Colonic mucosa (tissue), 4 donors: ENCODE data around the gene XPNPEP1. TPM values are rescaled to one million over a fixed set of nuclear protein-coding genes. Genes with fewer than 3 reads are reported as not detected.

Source experiments
- DNase-seq: peaks from one replicate; pipeline ENCODE4 v3.0.0-alpha.2; 2020
- H3K27ac ChIP-seq: fragments of 200-600 bp; one replicate; pipeline ENCODE4 v1.8.0; 2021
- H3K27me3 ChIP-seq: fragments of 200-600 bp; one replicate; pipeline ENCODE4 v1.8.0; 2021
- H3K36me3 ChIP-seq: fragments of 200-600 bp; one replicate; pipeline ENCODE4 v1.8.0; 2021
- H3K4me1 ChIP-seq: fragments of 200-600 bp; one replicate; pipeline ENCODE4 v1.8.0; 2021; ENCODE audit warnings: mild to moderate bottlenecking
- H3K4me3 ChIP-seq: fragments of 200-600 bp; one replicate; pipeline ENCODE4 v1.8.0; 2021
- H3K9ac ChIP-seq, 2 donors: one replicate each; pipeline ENCODE4 v1.7.0; 2013; ENCODE audit warnings: control low read depth in 2 of 2, low read depth in 2 of 2, low read length in 2 of 2
- H3K9me3 ChIP-seq: fragments of 200-600 bp; one replicate; pipeline ENCODE4 v1.8.0; 2021
- CTCF ChIP-seq: fragments of 200-600 bp; IDR thresholded peaks from one replicate; pipeline ENCODE4 v1.8.0; 2022; ENCODE audit warnings: antibody characterized with exemption, mild to moderate bottlenecking
- intact Hi-C: fragments of 100-400 bp; cut with DNase I; formaldehyde crosslinking; loops from one replicate; pipeline ENCODE4 v1.14.1; 2022
- total RNA-seq, 2 donors: library from RNA; stranded (reverse); fragmentation: NEBNext Ultra II Directional in 1 of 2; extraction: Animal tissue kit (Norgen Biotek cat#: 25700) in 1 of 2; gene quantifications; one replicate each; pipeline ENCODE4 v1.2.1, GENCODE V29; 2021
- donor health status: healthy.
- donor health status: DM: no; HTN: no; CAD: no.
- donor health status: DM: no; HTN: no; CAD: no.

The XPNPEP1 gene
- total RNA-seq, 2 donors from 2014 or later: 122 to 127 TPM

GRCh38 chr10:109904397-109904796, 18.9 kb downstream of the XPNPEP1 start:
- Histone ChIP-seq H3K4me1 (no peaks in the 10 kb centered on the region), H3K36me3 (peaks cover 5% of the 10 kb centered on the region), H3K9ac (no peak overlapping the region), H3K4me3 (no peak overlapping the region), H3K9me3 (no peaks in the 10 kb centered on the region), H3K27ac (no peak overlapping the region), H3K27me3 (no peaks in the 10 kb centered on the region)
- DNase-seq: no peak
- intact Hi-C loops: no loop called here
- no peak for TF ChIP-seq CTCF

GRCh38 chr10:109902992-109903947, 20.0 kb downstream of the XPNPEP1 start:
- TF ChIP-seq CTCF: no peak
- Histone ChIP-seq H3K27me3 (no peaks in the 10 kb centered on the region), H3K4me1 (no peaks in the 10 kb centered on the region), H3K9me3 (no peaks in the 10 kb centered on the region), H3K4me3 (no peak overlapping the region), H3K27ac (peak overlapping the region; percentile 21), H3K36me3 (peaks cover 5% of the 10 kb centered on the region), H3K9ac (no peak overlapping the region)
- DNase-seq: no peak
- intact Hi-C loops: no loop called here

- Histone ChIP-seq H3K27me3 (no peaks in the 10 kb centered on the region), H3K27ac (peak overlapping the region; percentile 38), H3K36me3 (no peaks in the 10 kb centered on the region), H3K9ac (no peak overlapping the region), H3K4me3 (no peak overlapping the region), H3K9me3 (no peaks in the 10 kb centered on the region), H3K4me1 (peaks cover 9% of the 10 kb centered on the region)
- no peak for DNase-seq
- no peak for TF ChIP-seq CTCF
- intact Hi-C loops: no loop called here
Measured at GRCh38 chr10:109899356-109900331, 23.7 kb downstream of the XPNPEP1 start.

GRCh38 chr10:109898666-109899355, 24.5 kb downstream of the XPNPEP1 start:
- peaks cover 9% of the 10 kb centered on the region for H3K4me1 ChIP-seq
- peak overlapping the region; percentile 24 for H3K27ac ChIP-seq
- H3K27me3 ChIP-seq: no peaks in the 10 kb centered on the region
- no peaks in the 10 kb centered on the region for H3K9me3 ChIP-seq
- H3K36me3 ChIP-seq: no peaks in the 10 kb centered on the region
- no peak overlapping the region for H3K4me3 ChIP-seq
- TF ChIP-seq CTCF: no peak
- no peak overlapping the region for H3K9ac ChIP-seq
- intact Hi-C loops: no loop called here
- DNase-seq: no peak

GRCh38 chr10:109898007-109898406, 25.3 kb downstream of the XPNPEP1 start:
- Histone ChIP-seq H3K4me1 (peaks cover 9% of the 10 kb centered on the region), H3K27ac (no peak overlapping the region), H3K9ac (no peak overlapping the region), H3K27me3 (no peaks in the 10 kb centered on the region), H3K36me3 (no peaks in the 10 kb centered on the region), H3K9me3 (no peaks in the 10 kb centered on the region), H3K4me3 (no peak overlapping the region)
- DNase-seq: no peak
- intact Hi-C loops: no loop called here
- no peak for TF ChIP-seq CTCF
